GM23338 (cell line): ENCODE results near the gene ST8SIA6. TPM values are rescaled to one million over a fixed set of nuclear protein-coding genes. Genes with fewer than 3 reads are reported as not detected.

Source experiments
- ATAC-seq: fragments of 200-7000 bp; cut with Tn5 transposase; 3 replicates; pipeline ENCODE4 v1.9.1; 2020
- DNase-seq: peaks from one replicate; pipeline ENCODE4 v3.0.0-alpha.2; 2015; ENCODE audit warnings: low spot score
- H2AFZ ChIP-seq: fragments of 200-600 bp; sonication (generic); 2 replicates; pipeline ENCODE4 v1.8.0; 2016; ENCODE audit warnings: antibody characterized with exemption, mild to moderate bottlenecking, moderate library complexity
- H3F3A ChIP-seq: fragments of 200-600 bp; sonication (generic); replicated peaks from 2 replicates; pipeline ENCODE4 v1.8.0; 2017; ENCODE audit warnings: antibody characterized with exemption, mixed run types, low read depth
- H3K27ac ChIP-seq: fragments of 200-600 bp; sonication (generic); 2 replicates; pipeline ENCODE4 v1.6.1; 2016; ENCODE audit warnings: low read depth
- H3K27me3 ChIP-seq: fragments of 200-600 bp; sonication (generic); 2 replicates; pipeline ENCODE4 v1.8.0; 2016; ENCODE audit warnings: mild to moderate bottlenecking, mixed run types, moderate library complexity; ENCODE audit not compliant: insufficient read depth
- H3K36me3 ChIP-seq: fragments of 200-600 bp; sonication (generic); 2 replicates; pipeline ENCODE4 v1.8.0; 2016; ENCODE audit warnings: mild to moderate bottlenecking; ENCODE audit not compliant: insufficient read depth
- H3K4me1 ChIP-seq: fragments of 200-600 bp; sonication (generic); 2 replicates; pipeline ENCODE4 v1.8.0; 2016; ENCODE audit warnings: mild to moderate bottlenecking, moderate library complexity; ENCODE audit not compliant: insufficient read depth
- H3K4me2 ChIP-seq: fragments of 200-600 bp; sonication (generic); 2 replicates; pipeline ENCODE4 v1.7.1; 2017; ENCODE audit warnings: mixed run types
- H3K4me3 ChIP-seq: fragments of 200-600 bp; sonication (generic); 2 replicates; pipeline ENCODE4 v1.6.1; 2016; ENCODE audit warnings: mixed run types
- H3K79me2 ChIP-seq: fragments of 200-600 bp; sonication (generic); replicated peaks from 2 replicates; pipeline ENCODE4 v1.8.0; 2017; ENCODE audit warnings: mild to moderate bottlenecking; ENCODE audit not compliant: insufficient read depth
- H3K9me2 ChIP-seq: fragments of 200-600 bp; sonication (generic); 2 replicates; pipeline ENCODE4 v1.8.0; 2017; ENCODE audit not compliant: insufficient read depth
- H4K20me1 ChIP-seq: fragments of 200-600 bp; sonication (generic); replicated peaks from 2 replicates; pipeline ENCODE4 v1.8.0; 2017; ENCODE audit warnings: mild to moderate bottlenecking; ENCODE audit not compliant: insufficient read depth
- H3K27ac Mint-ChIP-seq: 2 replicates; pipeline ENCODE4 v1.8.0; 2020; ENCODE audit warnings: inconsistent platforms, mild to moderate bottlenecking, moderate library complexity, mixed read lengths
- H3K27me3 Mint-ChIP-seq: 3 replicates; pipeline ENCODE4 v1.8.0; 2022; ENCODE audit warnings: low read depth, mild to moderate bottlenecking, moderate library complexity, mixed read lengths, inconsistent platforms; ENCODE audit not compliant: insufficient read depth, poor library complexity
- H3K36me3 Mint-ChIP-seq: 3 replicates; pipeline ENCODE4 v1.8.0; 2021; ENCODE audit warnings: low read depth, mild to moderate bottlenecking, inconsistent platforms, moderate library complexity, mixed read lengths
- H3K4me1 Mint-ChIP-seq: 3 replicates; pipeline ENCODE4 v1.8.0; 2020; ENCODE audit warnings: mild to moderate bottlenecking, inconsistent platforms, mixed read lengths
- H3K4me3 Mint-ChIP-seq: 3 replicates; pipeline ENCODE4 v1.8.0; 2021; ENCODE audit warnings: moderate library complexity, mild to moderate bottlenecking, inconsistent platforms, mixed read lengths
- H3K9me3 Mint-ChIP-seq: 3 replicates; pipeline ENCODE4 v1.8.0; 2020; ENCODE audit warnings: moderate library complexity, mild to moderate bottlenecking, inconsistent platforms, mixed read lengths
- CREB1 ChIP-seq: fragments of 250-450 bp; sonication (Bioruptor Pico); IDR thresholded peaks from 2 replicates; pipeline ENCODE4 v1.5.0; 2020; ENCODE audit warnings: low read depth, mild to moderate bottlenecking, moderate library complexity
- ETS1 ChIP-seq: IDR thresholded peaks from 2 replicates; pipeline ENCODE4 v1.6.1; 2016; ENCODE audit warnings: antibody characterized with exemption
- EZH2 ChIP-seq: fragments of 200-600 bp; sonication (generic); IDR thresholded peaks from one replicate; pipeline ENCODE4 v1.8.0; 2017; ENCODE audit warnings: antibody characterized with exemption, mild to moderate bottlenecking, low read depth; ENCODE audit not compliant: unreplicated experiment
- JUNB ChIP-seq: IDR thresholded peaks from one replicate; pipeline ENCODE4 v1.6.1; 2016; ENCODE audit warnings: antibody characterized with exemption; ENCODE audit not compliant: unreplicated experiment
- NANOG ChIP-seq: IDR thresholded peaks from 2 replicates; pipeline ENCODE4 v1.6.1; 2016; ENCODE audit warnings: antibody characterized with exemption, borderline replicate concordance
- POLR2AphosphoS5 ChIP-seq: IDR thresholded peaks from 2 replicates; pipeline ENCODE4 v1.6.1; 2016; ENCODE audit warnings: antibody characterized with exemption, low read depth
- STAT1 ChIP-seq: IDR thresholded peaks from one replicate; pipeline ENCODE4 v1.6.1; 2016; ENCODE audit warnings: antibody characterized with exemption; ENCODE audit not compliant: unreplicated experiment
- ZNF114 ChIP-seq: fragments of 250-450 bp; sonication (Bioruptor Pico); IDR thresholded peaks from 2 replicates; pipeline ENCODE4 v1.5.0; 2020; ENCODE audit warnings: mild to moderate bottlenecking, moderate library complexity
- polyA plus RNA-seq: library from polyadenylated mRNA; unstranded; fragments of >200 nt; fragmentation: Nextera tagmentation; extraction: Ambion mirVana; gene quantifications from 2 replicates; pipeline ENCODE4 v1.2.1, GENCODE V29; 2016
- total RNA-seq: library from RNA; depleted of rRNA; stranded (reverse); fragments of >200 nt; shearing (Covaris generic); gene quantifications from 2 replicates; pipeline ENCODE4 v1.2.3, GENCODE V29; 2014
- TF ChIP-seq, protein P1 (sequence below), 2 experiments: fragments of 200-600 bp in 1 of 2; sonication (generic) in 1 of 2; conservative IDR thresholded peaks; 2 replicates each; pipeline versions ENCODE4 v1.5.1 to v1.6.1; 2016 to 2017; ENCODE audit warnings: antibody characterized with exemption in 2 of 2, low read depth in 2 of 2, mild to moderate bottlenecking in 2 of 2, moderate library complexity in 1 of 2
- TF ChIP-seq, protein P2 (sequence below): fragments of 250-450 bp; sonication (Bioruptor Pico); IDR thresholded peaks from 2 replicates; pipeline ENCODE4 v1.5.0; 2020; ENCODE audit warnings: mild to moderate bottlenecking, moderate library complexity

ST8SIA6 gene
- total and polyA plus RNA-seq, 2 experiments from 2014 or later, result 1.6 to 2.3 TPM

GRCh38 chr10:17497446-17498030, 43.1 kb upstream of the ST8SIA6 start:
- Histone ChIP-seq H2AFZ (no peak overlapping the region), H3K27me3 (no peaks in the 10 kb centered on the region), H3K4me3 (no peak overlapping the region), H3K4me2 (no peak overlapping the region), H3K27ac (no peak overlapping the region), H3K79me2 (no peaks in the 10 kb centered on the region), H3K9me2 (no peaks in the 10 kb centered on the region), H3K4me1 (no peaks in the 10 kb centered on the region), H3K36me3 (no peaks in the 10 kb centered on the region), H4K20me1 (no peaks in the 10 kb centered on the region), H3F3A (no peaks in the 10 kb centered on the region)
- H3K36me3 Mint-ChIP-seq, result no peaks in the 10 kb centered on the region
- no peaks in the 10 kb centered on the region for H3K9me3 Mint-ChIP-seq
- no peak overlapping the region for H3K4me3 Mint-ChIP-seq
- peaks cover 2% of the 10 kb centered on the region for H3K27me3 Mint-ChIP-seq
- H3K27ac Mint-ChIP-seq, result no peak overlapping the region
- ATAC-seq (no peak), DNase-seq (no peak)
- no peaks in the 10 kb centered on the region for H3K4me1 Mint-ChIP-seq
- TF ChIP-seq, protein P1, sequence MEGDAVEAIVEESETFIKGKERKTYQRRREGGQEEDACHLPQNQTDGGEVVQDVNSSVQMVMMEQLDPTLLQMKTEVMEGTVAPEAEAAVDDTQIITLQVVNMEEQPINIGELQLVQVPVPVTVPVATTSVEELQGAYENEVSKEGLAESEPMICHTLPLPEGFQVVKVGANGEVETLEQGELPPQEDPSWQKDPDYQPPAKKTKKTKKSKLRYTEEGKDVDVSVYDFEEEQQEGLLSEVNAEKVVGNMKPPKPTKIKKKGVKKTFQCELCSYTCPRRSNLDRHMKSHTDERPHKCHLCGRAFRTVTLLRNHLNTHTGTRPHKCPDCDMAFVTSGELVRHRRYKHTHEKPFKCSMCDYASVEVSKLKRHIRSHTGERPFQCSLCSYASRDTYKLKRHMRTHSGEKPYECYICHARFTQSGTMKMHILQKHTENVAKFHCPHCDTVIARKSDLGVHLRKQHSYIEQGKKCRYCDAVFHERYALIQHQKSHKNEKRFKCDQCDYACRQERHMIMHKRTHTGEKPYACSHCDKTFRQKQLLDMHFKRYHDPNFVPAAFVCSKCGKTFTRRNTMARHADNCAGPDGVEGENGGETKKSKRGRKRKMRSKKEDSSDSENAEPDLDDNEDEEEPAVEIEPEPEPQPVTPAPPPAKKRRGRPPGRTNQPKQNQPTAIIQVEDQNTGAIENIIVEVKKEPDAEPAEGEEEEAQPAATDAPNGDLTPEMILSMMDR (conservative IDR thresholded peaks at IDR 0.05; ENCODE audit: low read depth in 2 of 2), result no peak
- no peak for TF ChIP-seq ZNF114

DNA sequence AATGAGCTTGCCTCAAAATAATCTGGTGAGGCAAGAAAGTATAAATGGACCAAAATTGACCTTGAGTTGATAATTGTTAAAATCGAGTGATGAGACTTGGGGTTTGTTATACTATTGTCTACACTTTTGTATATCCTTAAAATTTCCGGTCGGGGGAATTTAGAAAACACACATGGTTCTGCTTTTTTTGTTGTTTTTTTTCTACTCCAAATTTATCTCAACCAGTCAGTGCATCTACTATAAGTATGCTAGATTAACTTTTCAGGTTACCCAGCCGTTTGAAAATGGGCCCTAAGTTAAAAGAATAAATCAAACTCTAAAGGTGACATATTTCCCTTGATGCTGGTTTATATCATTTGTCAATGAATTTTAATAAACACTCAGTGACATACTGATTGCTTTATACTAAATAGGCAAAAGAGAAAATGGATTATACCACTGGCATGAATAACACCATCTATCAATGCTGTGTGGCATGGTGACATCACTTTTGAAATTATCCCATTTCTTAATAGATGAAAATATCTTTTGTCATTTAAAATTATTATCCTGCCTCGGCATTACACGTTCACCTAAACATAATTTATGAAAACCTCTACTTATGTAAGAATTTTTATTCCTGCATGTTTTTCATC, 40.3 kb upstream of the ST8SIA6 start:
- H3K36me3 Mint-ChIP-seq, result no peaks in the 10 kb centered on the region
- H3K27me3 ChIP-seq, result no peaks in the 10 kb centered on the region
- no peaks in the 10 kb centered on the region for H3K9me2 ChIP-seq
- H3K4me3 ChIP-seq, result no peak overlapping the region
- DNase-seq (no peak), ATAC-seq (no peak)
- no peaks in the 10 kb centered on the region for H3K4me1 Mint-ChIP-seq
- H3K27me3 Mint-ChIP-seq, result peaks cover 2% of the 10 kb centered on the region
- H3K9me3 Mint-ChIP-seq, result no peaks in the 10 kb centered on the region
- H3K79me2 ChIP-seq, result no peaks in the 10 kb centered on the region
- no peak overlapping the region for H3K4me2 ChIP-seq
- H3K36me3 ChIP-seq, result no peaks in the 10 kb centered on the region
- no peak overlapping the region for H3K4me3 Mint-ChIP-seq
- no peaks in the 10 kb centered on the region for H4K20me1 ChIP-seq
- H3K27ac ChIP-seq, result no peak overlapping the region
- no peaks in the 10 kb centered on the region for H3F3A ChIP-seq
- no peak overlapping the region for H2AFZ ChIP-seq
- H3K27ac Mint-ChIP-seq, result no peak overlapping the region
- H3K4me1 ChIP-seq, result no peaks in the 10 kb centered on the region
- no peak for TF ChIP-seq POLR2AphosphoS5
- no peak for TF ChIP-seq ETS1
- TF ChIP-seq EZH2, result no peak
- TF ChIP-seq ZNF114, result no peak
- TF ChIP-seq CREB1 (CRISPR knock-in tag), result no peak
- TF ChIP-seq NANOG, result no peak
- TF ChIP-seq, protein P2, sequence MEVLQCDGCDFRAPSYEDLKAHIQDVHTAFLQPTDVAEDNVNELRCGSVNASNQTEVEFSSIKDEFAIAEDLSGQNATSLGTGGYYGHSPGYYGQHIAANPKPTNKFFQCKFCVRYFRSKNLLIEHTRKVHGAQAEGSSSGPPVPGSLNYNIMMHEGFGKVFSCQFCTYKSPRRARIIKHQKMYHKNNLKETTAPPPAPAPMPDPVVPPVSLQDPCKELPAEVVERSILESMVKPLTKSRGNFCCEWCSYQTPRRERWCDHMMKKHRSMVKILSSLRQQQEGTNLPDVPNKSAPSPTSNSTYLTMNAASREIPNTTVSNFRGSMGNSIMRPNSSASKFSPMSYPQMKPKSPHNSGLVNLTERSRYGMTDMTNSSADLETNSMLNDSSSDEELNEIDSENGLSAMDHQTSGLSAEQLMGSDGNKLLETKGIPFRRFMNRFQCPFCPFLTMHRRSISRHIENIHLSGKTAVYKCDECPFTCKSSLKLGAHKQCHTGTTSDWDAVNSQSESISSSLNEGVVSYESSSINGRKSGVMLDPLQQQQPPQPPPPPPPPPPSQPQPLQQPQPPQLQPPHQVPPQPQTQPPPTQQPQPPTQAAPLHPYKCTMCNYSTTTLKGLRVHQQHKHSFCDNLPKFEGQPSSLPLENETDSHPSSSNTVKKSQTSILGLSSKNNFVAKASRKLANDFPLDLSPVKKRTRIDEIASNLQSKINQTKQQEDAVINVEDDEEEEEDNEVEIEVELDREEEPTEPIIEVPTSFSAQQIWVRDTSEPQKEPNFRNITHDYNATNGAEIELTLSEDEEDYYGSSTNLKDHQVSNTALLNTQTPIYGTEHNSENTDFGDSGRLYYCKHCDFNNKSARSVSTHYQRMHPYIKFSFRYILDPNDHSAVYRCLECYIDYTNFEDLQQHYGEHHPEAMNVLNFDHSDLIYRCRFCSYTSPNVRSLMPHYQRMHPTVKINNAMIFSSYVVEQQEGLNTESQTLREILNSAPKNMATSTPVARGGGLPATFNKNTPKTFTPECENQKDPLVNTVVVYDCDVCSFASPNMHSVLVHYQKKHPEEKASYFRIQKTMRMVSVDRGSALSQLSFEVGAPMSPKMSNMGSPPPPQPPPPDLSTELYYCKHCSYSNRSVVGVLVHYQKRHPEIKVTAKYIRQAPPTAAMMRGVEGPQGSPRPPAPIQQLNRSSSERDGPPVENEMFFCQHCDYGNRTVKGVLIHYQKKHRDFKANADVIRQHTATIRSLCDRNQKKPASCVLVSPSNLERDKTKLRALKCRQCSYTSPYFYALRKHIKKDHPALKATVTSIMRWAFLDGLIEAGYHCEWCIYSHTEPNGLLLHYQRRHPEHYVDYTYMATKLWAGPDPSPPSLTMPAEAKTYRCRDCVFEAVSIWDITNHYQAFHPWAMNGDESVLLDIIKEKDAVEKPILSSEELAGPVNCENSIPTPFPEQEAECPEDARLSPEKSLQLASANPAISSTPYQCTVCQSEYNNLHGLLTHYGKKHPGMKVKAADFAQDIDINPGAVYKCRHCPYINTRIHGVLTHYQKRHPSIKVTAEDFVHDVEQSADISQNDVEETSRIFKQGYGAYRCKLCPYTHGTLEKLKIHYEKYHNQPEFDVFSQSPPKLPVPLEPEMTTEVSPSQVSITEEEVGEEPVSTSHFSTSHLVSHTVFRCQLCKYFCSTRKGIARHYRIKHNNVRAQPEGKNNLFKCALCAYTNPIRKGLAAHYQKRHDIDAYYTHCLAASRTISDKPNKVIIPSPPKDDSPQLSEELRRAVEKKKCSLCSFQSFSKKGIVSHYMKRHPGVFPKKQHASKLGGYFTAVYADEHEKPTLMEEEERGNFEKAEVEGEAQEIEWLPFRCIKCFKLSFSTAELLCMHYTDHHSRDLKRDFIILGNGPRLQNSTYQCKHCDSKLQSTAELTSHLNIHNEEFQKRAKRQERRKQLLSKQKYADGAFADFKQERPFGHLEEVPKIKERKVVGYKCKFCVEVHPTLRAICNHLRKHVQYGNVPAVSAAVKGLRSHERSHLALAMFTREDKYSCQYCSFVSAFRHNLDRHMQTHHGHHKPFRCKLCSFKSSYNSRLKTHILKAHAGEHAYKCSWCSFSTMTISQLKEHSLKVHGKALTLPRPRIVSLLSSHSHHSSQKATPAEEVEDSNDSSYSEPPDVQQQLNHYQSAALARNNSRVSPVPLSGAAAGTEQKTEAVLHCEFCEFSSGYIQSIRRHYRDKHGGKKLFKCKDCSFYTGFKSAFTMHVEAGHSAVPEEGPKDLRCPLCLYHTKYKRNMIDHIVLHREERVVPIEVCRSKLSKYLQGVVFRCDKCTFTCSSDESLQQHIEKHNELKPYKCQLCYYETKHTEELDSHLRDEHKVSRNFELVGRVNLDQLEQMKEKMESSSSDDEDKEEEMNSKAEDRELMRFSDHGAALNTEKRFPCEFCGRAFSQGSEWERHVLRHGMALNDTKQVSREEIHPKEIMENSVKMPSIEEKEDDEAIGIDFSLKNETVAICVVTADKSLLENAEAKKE, result no peak
- TF ChIP-seq STAT1, result no peak
- TF ChIP-seq JUNB, result no peak
